Ovary (tissue), 3 donors: ENCODE results near the gene AFAP1.

ENCODE experiments used
- CTCF ChIP-seq, 3 donors: fragments of 450-650 bp in 2 of 3; fragments of 200-600 bp in 1 of 3; IDR thresholded peaks; one replicate each; pipeline versions ENCODE4 v1.5.1 to v1.8.0; 2016 to 2022; ENCODE audit warnings: antibody characterized with exemption in 3 of 3, mild to moderate bottlenecking in 1 of 3
- EP300 ChIP-seq: sonication (generic); formaldehyde crosslinking; IDR thresholded peaks from one replicate; pipeline ENCODE4 v1.6.1; 2017; ENCODE audit warnings: antibody characterized with exemption
- POLR2A ChIP-seq: fragments of 450-650 bp; IDR thresholded peaks from one replicate; pipeline ENCODE4 v1.6.1; 2017; ENCODE audit warnings: antibody characterized with exemption, mild to moderate bottlenecking, moderate library complexity
- donor health status: DM: no; HTN: no; CAD: no.

DNA sequence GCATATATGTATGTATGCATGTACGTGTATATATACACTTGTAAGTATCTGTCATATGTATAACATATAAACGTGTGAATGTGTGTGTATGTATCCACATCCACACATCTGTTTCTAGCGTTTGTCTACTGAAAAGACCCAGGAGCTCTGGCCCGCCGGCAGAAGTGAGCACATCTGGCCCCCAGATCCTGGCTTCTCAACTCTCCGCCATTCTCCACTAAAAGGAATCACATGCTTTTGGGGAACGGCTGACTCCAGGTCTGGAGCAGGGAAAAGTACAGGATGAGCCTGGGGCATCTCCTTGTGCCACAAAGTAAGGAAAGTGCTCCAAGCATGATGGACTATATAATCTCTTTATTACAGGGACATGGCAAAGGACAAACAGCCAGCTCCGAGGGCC, 143.7 kb downstream of the AFAP1 start:
- TF ChIP-seq CTCF (IDR thresholded peaks at IDR 0.05) (no peak), POLR2A (no peak), EP300 (no peak)
